HCT116 (cell line): ENCODE data around the gene DENND11.

Experiments used
- ATF3 ChIP-seq: IDR thresholded peaks from 2 replicates; pipeline ENCODE4 v1.6.1; 2012
- CTCF ChIP-seq, 3 experiments: fragments of 200-600 bp in 1 of 3; sonication (generic) in 1 of 3; IDR thresholded peaks in 2 of 3; conservative IDR thresholded peaks in 1 of 3; 2 replicates each; pipeline ENCODE4 v1.5.1; 2012 to 2017; ENCODE audit warnings: low read depth in 2 of 3, low read length in 2 of 3, antibody characterized with exemption in 1 of 3, borderline replicate concordance in 1 of 3, control low read depth in 1 of 3, mild to moderate bottlenecking in 1 of 3, mixed read lengths in 1 of 3, mixed run types in 1 of 3, moderate library complexity in 1 of 3; ENCODE audit not compliant: insufficient read depth in 1 of 3
- RAD21 ChIP-seq: IDR thresholded peaks from 2 replicates; pipeline ENCODE4 v1.6.1; 2012; ENCODE audit warnings: low read depth, mild to moderate bottlenecking
- SIN3A ChIP-seq: IDR thresholded peaks from 2 replicates; pipeline ENCODE4 v1.6.1; 2012; ENCODE audit warnings: low read depth
- SP1 ChIP-seq: IDR thresholded peaks from 2 replicates; pipeline ENCODE4 v1.6.1; 2012; ENCODE audit warnings: low read depth

GRCh38 chr7:141737118-141737835, 35.3 kb upstream of the DENND11 start:
- TF ChIP-seq CTCF (IDR thresholded peaks at IDR 0.05 in 2 of 3, conservative IDR thresholded peaks at IDR 0.05 in 1 of 3; ENCODE audit: borderline replicate concordance in 1 of 3, insufficient read depth in 1 of 3, low read depth in 2 of 3, low read length in 2 of 3) (no peak), SIN3A (no peak), RAD21 (no peak), ATF3 (no peak), SP1 (no peak)
